ENCODE measurements around the gene URB1. TPM values are rescaled to one million over a fixed set of nuclear protein-coding genes. Genes with fewer than 3 reads are reported as not detected.

URB1 gene
- polyA plus RNA-seq, 2 of the 4 experiments (the other 2 are of a cell fraction): 8.7 to 10.1 TPM

DNA sequence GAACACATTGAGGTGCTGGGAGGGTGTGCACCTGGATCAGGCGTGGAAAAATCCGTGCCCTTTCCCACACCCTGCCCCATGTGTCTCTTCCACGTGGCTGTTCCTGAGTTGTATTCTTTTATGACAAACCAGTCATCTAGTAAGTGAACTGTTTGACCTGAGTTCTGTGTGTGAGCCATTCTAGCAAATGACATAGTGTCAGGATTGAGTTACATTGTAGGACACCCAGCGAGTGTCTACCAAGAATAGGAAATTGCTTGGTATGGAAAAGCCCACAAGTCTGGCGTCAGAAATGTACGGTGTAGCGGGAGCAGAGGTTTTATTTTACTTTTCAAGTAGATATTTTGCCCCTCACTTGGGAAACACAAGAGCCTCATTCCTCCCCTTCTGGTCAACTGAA is 95.4 kb downstream of the URB1 start:
- no peak overlapping the region for H3K27ac ChIP-seq
- CTCF ChIA-PET: no interaction called here
- POLR2A ChIA-PET: no interaction called here
- no peak overlapping the region for H3K4me3 ChIP-seq
- WGBS (ENCODE audit: missing lambda C conversion rate): 91% methylated on average over 7 of the region's 7 CpGs
- no peak for DNase-seq (ENCODE audit: low read depth in 1 of 2, low spot score in 1 of 2)
- no peaks in the 10 kb centered on the region for H3K4me1 ChIP-seq
- no peak for TF ChIP-seq CBX8 (IDR thresholded peaks at IDR 0.05)
- TF ChIP-seq CBX2 (IDR thresholded peaks at IDR 0.05; ENCODE audit: borderline replicate concordance, low read depth): no peak
- no peak for TF ChIP-seq SMC3 (IDR thresholded peaks at IDR 0.05)
- TF ChIP-seq, protein P1, sequence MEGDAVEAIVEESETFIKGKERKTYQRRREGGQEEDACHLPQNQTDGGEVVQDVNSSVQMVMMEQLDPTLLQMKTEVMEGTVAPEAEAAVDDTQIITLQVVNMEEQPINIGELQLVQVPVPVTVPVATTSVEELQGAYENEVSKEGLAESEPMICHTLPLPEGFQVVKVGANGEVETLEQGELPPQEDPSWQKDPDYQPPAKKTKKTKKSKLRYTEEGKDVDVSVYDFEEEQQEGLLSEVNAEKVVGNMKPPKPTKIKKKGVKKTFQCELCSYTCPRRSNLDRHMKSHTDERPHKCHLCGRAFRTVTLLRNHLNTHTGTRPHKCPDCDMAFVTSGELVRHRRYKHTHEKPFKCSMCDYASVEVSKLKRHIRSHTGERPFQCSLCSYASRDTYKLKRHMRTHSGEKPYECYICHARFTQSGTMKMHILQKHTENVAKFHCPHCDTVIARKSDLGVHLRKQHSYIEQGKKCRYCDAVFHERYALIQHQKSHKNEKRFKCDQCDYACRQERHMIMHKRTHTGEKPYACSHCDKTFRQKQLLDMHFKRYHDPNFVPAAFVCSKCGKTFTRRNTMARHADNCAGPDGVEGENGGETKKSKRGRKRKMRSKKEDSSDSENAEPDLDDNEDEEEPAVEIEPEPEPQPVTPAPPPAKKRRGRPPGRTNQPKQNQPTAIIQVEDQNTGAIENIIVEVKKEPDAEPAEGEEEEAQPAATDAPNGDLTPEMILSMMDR (IDR thresholded peaks at IDR 0.05): no peak
- TF ChIP-seq RFX5 (IDR thresholded peaks at IDR 0.05): no peak
- no peak overlapping the region for H3K4me2 ChIP-seq
- no peaks in the 10 kb centered on the region for H3K9me3 ChIP-seq
- FAIRE-seq: no peak
- no peak for ATAC-seq

DNA sequence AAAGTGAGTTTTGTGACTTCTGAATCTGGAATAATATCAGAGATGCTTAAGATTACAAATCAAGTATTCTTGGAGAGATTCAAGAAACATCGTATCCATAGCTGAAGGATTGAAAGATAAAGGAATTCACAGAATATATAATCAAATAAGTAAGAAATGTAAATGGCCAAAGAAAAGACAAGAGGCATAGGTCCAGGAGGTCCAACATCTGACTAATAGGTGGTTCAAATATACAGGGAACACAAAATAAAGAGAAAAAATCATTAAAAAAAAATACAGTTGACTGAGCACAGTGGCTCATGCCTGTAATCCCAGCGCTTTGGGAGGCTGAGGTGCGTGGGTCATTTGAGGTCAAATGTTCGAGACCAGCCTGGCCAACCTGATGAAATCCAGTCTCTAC is 107.3 kb downstream of the URB1 start:
- Histone ChIP-seq H3K27ac (no peak overlapping the region), H3K9me3 (no peaks in the 10 kb centered on the region), H3K4me2 (no peak overlapping the region), H3K4me1 (no peaks in the 10 kb centered on the region), H3K4me3 (no peak overlapping the region)
- ATAC-seq (no peak), FAIRE-seq (no peak), DNase-seq (ENCODE audit: low read depth in 1 of 2, low spot score in 1 of 2) (no peak)
- WGBS (ENCODE audit: missing lambda C conversion rate): 93% methylated on average over 4 of the region's 4 CpGs
- ChIA-PET POLR2A (no interaction called here), CTCF (interaction anchor here (0.6 kb wide), 1 partner anchor 19 kb away, joined by 3 read pairs; no protein-coding TSS in a partner anchor)
- TF ChIP-seq CBX2 (IDR thresholded peaks at IDR 0.05; ENCODE audit: borderline replicate concordance, low read depth) (no peak), NFE2L2 (conservative IDR thresholded peaks at IDR 0.05; ENCODE audit: low read length) (no peak), GATA3 (IDR thresholded peaks at IDR 0.05; ENCODE audit: borderline replicate concordance) (no peak), RARB (CRISPR knock-in tag; IDR thresholded peaks at IDR 0.05) (no peak), EHF (CRISPR knock-in tag; IDR thresholded peaks at IDR 0.05) (no peak)
- TF ChIP-seq, protein P2, sequence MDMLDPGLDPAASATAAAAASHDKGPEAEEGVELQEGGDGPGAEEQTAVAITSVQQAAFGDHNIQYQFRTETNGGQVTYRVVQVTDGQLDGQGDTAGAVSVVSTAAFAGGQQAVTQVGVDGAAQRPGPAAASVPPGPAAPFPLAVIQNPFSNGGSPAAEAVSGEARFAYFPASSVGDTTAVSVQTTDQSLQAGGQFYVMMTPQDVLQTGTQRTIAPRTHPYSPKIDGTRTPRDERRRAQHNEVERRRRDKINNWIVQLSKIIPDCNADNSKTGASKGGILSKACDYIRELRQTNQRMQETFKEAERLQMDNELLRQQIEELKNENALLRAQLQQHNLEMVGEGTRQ (IDR thresholded peaks at IDR 0.05): no peak

DNA sequence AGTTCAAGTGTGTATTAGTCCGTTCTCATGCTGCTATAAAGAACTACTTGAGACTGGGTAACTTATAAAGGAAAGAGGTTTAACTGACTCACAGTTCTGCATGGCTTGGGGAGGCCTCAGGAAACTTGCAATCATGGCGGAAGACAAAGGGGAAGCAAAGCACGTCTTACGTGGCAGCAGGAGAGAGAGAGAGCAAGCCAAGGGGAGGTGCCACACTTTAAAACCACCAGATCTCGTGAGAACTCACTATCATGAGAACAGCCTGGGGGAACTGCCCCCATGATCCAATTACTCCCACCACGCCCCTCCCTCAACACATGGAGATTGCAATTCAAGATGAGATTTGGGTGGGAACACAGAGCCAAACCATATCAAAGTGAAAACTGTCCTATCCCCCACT is 109.8 kb downstream of the URB1 start:
- Histone ChIP-seq H3K9me3 (no peaks in the 10 kb centered on the region), H3K27ac (no peak overlapping the region), H3K4me3 (no peak overlapping the region), H3K4me2 (no peak overlapping the region), H3K4me1 (0 out of 3 replicates have a peak, but pooled peaks cover 6% of the 10 kb centered on the region)
- POLR2A ChIA-PET: no interaction called here
- FAIRE-seq (no peak), DNase-seq (ENCODE audit: low read depth in 1 of 2, low spot score in 1 of 2) (no peak), ATAC-seq (no peak)
- CTCF ChIA-PET: no interaction called here
- TF ChIP-seq KDM1A (IDR thresholded peaks at IDR 0.05; ENCODE audit: low read depth) (no peak), EP300 (IDR thresholded peaks at IDR 0.05) (no peak), MAZ (IDR thresholded peaks at IDR 0.05; ENCODE audit: borderline replicate concordance, low read depth, low read length) (no peak), FOSL2 (IDR thresholded peaks at IDR 0.05) (no peak), FOSL2 (CRISPR knock-in tag; IDR thresholded peaks at IDR 0.05) (no peak), FOSB (CRISPR knock-in tag; IDR thresholded peaks at IDR 0.05) (no peak), ZC3H11A (IDR thresholded peaks at IDR 0.05) (no peak), TP53 (CRISPR knock-in tag; IDR thresholded peaks at IDR 0.05) (no peak), EHMT2 (IDR thresholded peaks at IDR 0.05; ENCODE audit: low read depth) (no peak), HEYL (CRISPR knock-in tag; IDR thresholded peaks at IDR 0.05) (no peak), MYC (IDR thresholded peaks at IDR 0.05; ENCODE audit: borderline replicate concordance, low read length) (no peak), HDAC2 (IDR thresholded peaks at IDR 0.05) (no peak), RNF2 (IDR thresholded peaks at IDR 0.05; ENCODE audit: borderline replicate concordance, low read depth) (no peak)
- WGBS (ENCODE audit: missing lambda C conversion rate): 80% methylated on average over 6 of the region's 6 CpGs

Data from A549 (cell line).